Measurements from ENCODE around the gene ADPRHL1.

GRCh38 chr13:113356596-113356995, 96.7 kb downstream of the ADPRHL1 start:
- TF ChIP-seq, protein P1, sequence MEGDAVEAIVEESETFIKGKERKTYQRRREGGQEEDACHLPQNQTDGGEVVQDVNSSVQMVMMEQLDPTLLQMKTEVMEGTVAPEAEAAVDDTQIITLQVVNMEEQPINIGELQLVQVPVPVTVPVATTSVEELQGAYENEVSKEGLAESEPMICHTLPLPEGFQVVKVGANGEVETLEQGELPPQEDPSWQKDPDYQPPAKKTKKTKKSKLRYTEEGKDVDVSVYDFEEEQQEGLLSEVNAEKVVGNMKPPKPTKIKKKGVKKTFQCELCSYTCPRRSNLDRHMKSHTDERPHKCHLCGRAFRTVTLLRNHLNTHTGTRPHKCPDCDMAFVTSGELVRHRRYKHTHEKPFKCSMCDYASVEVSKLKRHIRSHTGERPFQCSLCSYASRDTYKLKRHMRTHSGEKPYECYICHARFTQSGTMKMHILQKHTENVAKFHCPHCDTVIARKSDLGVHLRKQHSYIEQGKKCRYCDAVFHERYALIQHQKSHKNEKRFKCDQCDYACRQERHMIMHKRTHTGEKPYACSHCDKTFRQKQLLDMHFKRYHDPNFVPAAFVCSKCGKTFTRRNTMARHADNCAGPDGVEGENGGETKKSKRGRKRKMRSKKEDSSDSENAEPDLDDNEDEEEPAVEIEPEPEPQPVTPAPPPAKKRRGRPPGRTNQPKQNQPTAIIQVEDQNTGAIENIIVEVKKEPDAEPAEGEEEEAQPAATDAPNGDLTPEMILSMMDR (conservative IDR thresholded peaks at IDR 0.05 in 1 of 2, IDR thresholded peaks at IDR 0.05 in 1 of 2; ENCODE audit: extremely low read depth in 1 of 2, insufficient read depth in 1 of 2, low read depth in 1 of 2, low read length in 2 of 2) = no peak
- no peak for TF ChIP-seq EZH2 (IDR thresholded peaks at IDR 0.05; ENCODE audit: borderline replicate concordance, low read length)
